ENCODE results near the gene DPM3. TPM values are rescaled to one million over a fixed set of nuclear protein-coding genes. Genes with fewer than 3 reads are reported as not detected.

The DPM3 gene
- total and polyA plus RNA-seq, 2 of the 13 experiments (the other 11 are each of a cell fraction or from before 2014, with no cell fraction given) = 23.2 to 53.4 TPM

GRCh38 chr1:155135415-155136028 is 4.8 kb downstream of the DPM3 start, which contains the start of gene SLC50A1 (continued):
- TF ChIP-seq ZNF44 (CRISPR knock-in tag; IDR thresholded peaks at IDR 0.05) = no peak
- TF ChIP-seq TRIM22 (IDR thresholded peaks at IDR 0.05) = no peak
- TF ChIP-seq ZNF333 (CRISPR knock-in tag; IDR thresholded peaks at IDR 0.05; ENCODE audit: borderline replicate concordance) = no peak
- 0 out of 2 replicates have a peak, but pooled peaks have one; percentile 20 for TF ChIP-seq ZNF329 (CRISPR knock-in tag; IDR thresholded peaks at IDR 0.05; ENCODE audit: low read depth)
- no peak for TF ChIP-seq LCORL (IDR thresholded peaks at IDR 0.05)
- TF ChIP-seq LCORL (CRISPR knock-in tag; IDR thresholded peaks at IDR 0.05) = peak; percentile 49; the same call in 1 of the 2 replicates
- TF ChIP-seq RBM39 (IDR thresholded peaks at IDR 0.05; ENCODE audit: low read depth, low read length, poor library complexity, severe bottlenecking) = peak; percentile 87
- no peak for TF ChIP-seq MAFK (conservative IDR thresholded peaks at IDR 0.05 in 1 of 2, IDR thresholded peaks at IDR 0.05 in 1 of 2; ENCODE audit: low read length in 2 of 2)
- no peak for TF ChIP-seq JUND (CRISPR knock-in tag; IDR thresholded peaks at IDR 0.05)
- no peak for TF ChIP-seq USF2 (IDR thresholded peaks at IDR 0.05; ENCODE audit: low read depth, low read length)
- no peak; the same call in 1 of the 2 replicates for TF ChIP-seq USF2 (CRISPR knock-in tag; IDR thresholded peaks at IDR 0.05; ENCODE audit: borderline replicate concordance)
- 0 out of 2 replicates have a peak, but pooled peaks have one; percentile 4 for TF ChIP-seq GATAD2A (CRISPR knock-in tag; IDR thresholded peaks at IDR 0.05)
- TF ChIP-seq ZNF660 (CRISPR knock-in tag; IDR thresholded peaks at IDR 0.05; ENCODE audit: borderline replicate concordance, low read depth) = no peak
- TF ChIP-seq ZNF530 (CRISPR knock-in tag; IDR thresholded peaks at IDR 0.05; ENCODE audit: low read depth) = no peak
- no peak for TF ChIP-seq ZFP82 (CRISPR knock-in tag; IDR thresholded peaks at IDR 0.05; ENCODE audit: borderline replicate concordance)
- 0 out of 2 replicates have a peak, but pooled peaks have one; percentile 31 for TF ChIP-seq E2F5 (CRISPR knock-in tag; conservative IDR thresholded peaks at IDR 0.05)
- no peak for TF ChIP-seq KDM3A (CRISPR knock-in tag; IDR thresholded peaks at IDR 0.05; ENCODE audit: low read depth)
- no peak; the same call in 1 of the 2 replicates for TF ChIP-seq ZBTB26 (CRISPR knock-in tag; IDR thresholded peaks at IDR 0.05; ENCODE audit: borderline replicate concordance)
- no peak for TF ChIP-seq TERF1 (CRISPR knock-in tag; IDR thresholded peaks at IDR 0.05)
- no peak for TF ChIP-seq GPN1 (CRISPR knock-in tag; IDR thresholded peaks at IDR 0.05; ENCODE audit: borderline replicate concordance)
